H1 (cell line): Measurements from ENCODE around the gene SULT2B1. TPM values are rescaled to one million over a fixed set of nuclear protein-coding genes. Genes with fewer than 3 reads are reported as not detected.

Experiments used
- CTCF ChIA-PET: fragments of 300-600 bp; sonication (Branson Sonifier 250); formaldehyde crosslinking; loops from one replicate; lab custom pipeline; 2021; ENCODE audit not compliant: partially characterized antibody; lab: Charles Lee
- POLR2A ChIA-PET: fragments of 300-600 bp; sonication (Branson Sonifier 250); formaldehyde crosslinking; loops from one replicate; lab custom pipeline; 2021; ENCODE audit warnings: inconsistent platforms; ENCODE audit not compliant: partially characterized antibody; lab: Charles Lee
- DNase-seq, 2 experiments: peaks; one replicate each; pipeline versions ENCODE4 v3.0.0 to v3.0.0-alpha.2; 2010 to 2022; ENCODE audit warnings: low spot score in 2 of 2, low read depth in 1 of 2, mixed read lengths in 1 of 2
- FAIRE-seq: peaks from 2 replicates; lab custom pipeline; 2011; peaks lifted over from hg19 to GRCh38; lab: Jason Lieb, UNC
- H2AFZ ChIP-seq: 2 replicates; pipeline ENCODE4 v1.8.1; 2012; ENCODE audit warnings: low read length, inconsistent platforms
- H2AK5ac ChIP-seq: 2 replicates; pipeline ENCODE4 v1.6.1; 2013; ENCODE audit warnings: low read depth, low read length
- H2BK120ac ChIP-seq: replicated peaks from 2 replicates; pipeline ENCODE3; 2013; ENCODE audit warnings: low read depth, low read length, inconsistent platforms
- H2BK12ac ChIP-seq: 2 replicates; pipeline ENCODE4 v1.6.1; 2013; ENCODE audit warnings: low read depth, low read length
- H2BK15ac ChIP-seq: 2 replicates; pipeline ENCODE4 v1.6.1; 2013; ENCODE audit warnings: low read length
- H2BK20ac ChIP-seq: 2 replicates; pipeline ENCODE4 v1.6.1; 2013; ENCODE audit warnings: low read length
- H2BK5ac ChIP-seq: 2 replicates; pipeline ENCODE4 v1.6.1; 2013; ENCODE audit warnings: low read depth, low read length
- H3K14ac ChIP-seq: 2 replicates; pipeline ENCODE4 v1.6.1; 2013; ENCODE audit warnings: inconsistent platforms; ENCODE audit not compliant: insufficient read length
- H3K18ac ChIP-seq: 2 replicates; pipeline ENCODE4 v1.6.1; 2013; ENCODE audit warnings: low read length; ENCODE audit errors: extremely low read depth
- H3K23ac ChIP-seq: 2 replicates; pipeline ENCODE4 v1.6.1; 2013; ENCODE audit warnings: inconsistent platforms; ENCODE audit not compliant: insufficient read length
- H3K23me2 ChIP-seq: 2 replicates; pipeline ENCODE4 v1.6.1; 2013; ENCODE audit warnings: low read depth, low read length
- H3K27ac ChIP-seq: 2 replicates; pipeline ENCODE4 v1.6.1; 2011; ENCODE audit warnings: low read depth, low read length, inconsistent platforms
- H3K27me3 ChIP-seq, 4 experiments: replicated peaks in 1 of 4; 1 replicate in 1 of 4; 2 replicates in 3 of 4; pipeline versions ENCODE4 v1.6.1 to v1.8.1; 2011 to 2013; ENCODE audit warnings: low read length in 3 of 4, mild to moderate bottlenecking in 3 of 4, inconsistent platforms in 2 of 4, mixed read lengths in 2 of 4, moderate library complexity in 1 of 4; ENCODE audit not compliant: control insufficient read depth in 3 of 4, insufficient read depth in 3 of 4; ENCODE audit errors: extremely low read depth in 1 of 4
- H3K36me3 ChIP-seq, 4 experiments: 2 replicates each; pipeline versions ENCODE4 v1.6.1 to v1.8.1; 2011 to 2013; ENCODE audit warnings: mild to moderate bottlenecking in 4 of 4, low read length in 3 of 4, moderate library complexity in 2 of 4, control low read depth in 1 of 4, inconsistent platforms in 1 of 4; ENCODE audit not compliant: insufficient read depth in 4 of 4, control insufficient read depth in 2 of 4
- H3K4ac ChIP-seq: replicated peaks from 2 replicates; pipeline ENCODE3; 2013; ENCODE audit warnings: low read length, low read depth, mixed read lengths, inconsistent platforms; ENCODE audit not compliant: insufficient read length
- H3K4me1 ChIP-seq, 4 experiments: replicated peaks in 1 of 4; 1 replicate in 1 of 4; 2 replicates in 3 of 4; pipeline versions ENCODE4 v1.6.1 to v1.8.1; 2011 to 2013; ENCODE audit warnings: low read length in 3 of 4, inconsistent platforms in 2 of 4, mixed read lengths in 1 of 4; ENCODE audit not compliant: insufficient read depth in 4 of 4, control insufficient read depth in 3 of 4
- H3K4me2 ChIP-seq, 2 experiments: 2 replicates each; pipeline versions ENCODE4 v1.6.1 to v1.8.1; 2011 to 2013; ENCODE audit warnings: low read depth in 2 of 2, low read length in 2 of 2, control low read depth in 1 of 2, inconsistent platforms in 1 of 2, mild to moderate bottlenecking in 1 of 2; ENCODE audit not compliant: insufficient read depth in 1 of 2
- H3K4me3 ChIP-seq, 4 experiments: fragments of 200-600, 300-600 bp in 1 of 4; sonication (generic), shearing (Covaris generic), sonication (Bioruptor Twin) in 1 of 4; 2 replicates each; pipeline versions ENCODE4 v1.5.1 to v1.8.1; 2011 to 2016; ENCODE audit warnings: low read length in 4 of 4, low read depth in 3 of 4, control low read depth in 2 of 4, inconsistent platforms in 2 of 4, mild to moderate bottlenecking in 2 of 4, mixed read lengths in 1 of 4, moderate library complexity in 1 of 4; ENCODE audit not compliant: insufficient read depth in 2 of 4; ENCODE audit errors: extremely low read depth in 1 of 4
- H3K56ac ChIP-seq: replicated peaks from 2 replicates; pipeline ENCODE3; 2013; ENCODE audit warnings: low read depth, mild to moderate bottlenecking, mixed read lengths, low read length, inconsistent platforms; ENCODE audit not compliant: insufficient read length
- H3K79me1 ChIP-seq: 2 replicates; pipeline ENCODE4 v1.6.1; 2013; ENCODE audit warnings: low read depth, low read length, control low read depth
- H3K79me2 ChIP-seq, 2 experiments: 2 replicates each; pipeline versions ENCODE4 v1.6.1 to v1.8.1; 2012 to 2013; ENCODE audit warnings: low read length in 2 of 2, mild to moderate bottlenecking in 2 of 2, inconsistent platforms in 1 of 2; ENCODE audit not compliant: insufficient read depth in 2 of 2, control insufficient read depth in 1 of 2
- H3K9ac ChIP-seq, 4 experiments: replicated peaks in 1 of 4; 1 replicate in 1 of 4; 2 replicates in 3 of 4; pipeline versions ENCODE4 v1.6.1 to v1.8.1; 2011 to 2013; ENCODE audit warnings: low read depth in 3 of 4, low read length in 3 of 4, control low read depth in 2 of 4, mild to moderate bottlenecking in 2 of 4, moderate library complexity in 2 of 4, inconsistent platforms in 1 of 4; ENCODE audit errors: extremely low read depth in 1 of 4
- H3K9me3 ChIP-seq, 2 experiments: 2 replicates each; pipeline versions ENCODE4 v1.6.1 to v1.8.1; 2012 to 2013; ENCODE audit warnings: mild to moderate bottlenecking in 2 of 2, moderate library complexity in 2 of 2, control low read depth in 1 of 2, inconsistent platforms in 1 of 2, low read depth in 1 of 2, low read length in 1 of 2, mixed read lengths in 1 of 2; ENCODE audit not compliant: insufficient read depth in 2 of 2
- H4K20me1 ChIP-seq, 2 experiments: replicated peaks in 1 of 2; 2 replicates each; pipeline versions ENCODE3 to v1.8.1; 2011 to 2013; ENCODE audit warnings: inconsistent platforms in 2 of 2, low read length in 2 of 2, mild to moderate bottlenecking in 1 of 2; ENCODE audit not compliant: insufficient read depth in 2 of 2, control insufficient read depth in 1 of 2
- H4K5ac ChIP-seq: 2 replicates; pipeline ENCODE4 v1.6.1; 2013; ENCODE audit warnings: low read length, low read depth, mixed read lengths, inconsistent platforms; ENCODE audit not compliant: insufficient read length
- H4K8ac ChIP-seq: 2 replicates; pipeline ENCODE4 v1.8.0; 2013; ENCODE audit warnings: mild to moderate bottlenecking, moderate library complexity, low read length, inconsistent platforms; ENCODE audit not compliant: insufficient read depth; ENCODE audit errors: extremely low read depth
- H4K91ac ChIP-seq: replicated peaks from 2 replicates; pipeline ENCODE3; 2013; ENCODE audit warnings: low read length, mixed read lengths, inconsistent platforms; ENCODE audit not compliant: insufficient read length
- POLR2A ChIP-seq, 2 experiments: IDR thresholded peaks; 1 replicate in 1 of 2; 2 replicates in 1 of 2; pipeline ENCODE4 v1.6.1; 2011; ENCODE audit warnings: low read depth in 2 of 2, low read length in 2 of 2, mild to moderate bottlenecking in 2 of 2; ENCODE audit errors: control extremely low read depth in 1 of 2
- POLR2AphosphoS5 ChIP-seq: IDR thresholded peaks from 2 replicates; pipeline ENCODE4 v1.6.1; 2011; ENCODE audit warnings: low read depth, low read length
- SAP30 ChIP-seq: fragments of 300-600 bp; sonication (generic); IDR thresholded peaks from 2 replicates; pipeline ENCODE4 v1.7.1; 2012; ENCODE audit warnings: low read length, moderate library complexity, mild to moderate bottlenecking, inconsistent platforms; ENCODE audit not compliant: insufficient read depth, insufficient replicate concordance
- SIN3A ChIP-seq, 2 experiments: IDR thresholded peaks in 1 of 2; conservative IDR thresholded peaks in 1 of 2; 2 replicates each; pipeline ENCODE4 v1.6.1; 2011 to 2012; ENCODE audit warnings: low read length in 2 of 2, improper control_type of control experiment in 1 of 2, low read depth in 1 of 2, mild to moderate bottlenecking in 1 of 2
- TEAD4 ChIP-seq: IDR thresholded peaks from 2 replicates; pipeline ENCODE4 v1.6.1; 2012; ENCODE audit warnings: low read depth, low read length, inconsistent platforms, mixed read lengths
- WGBS, 2 experiments: shearing (Covaris generic) in 1 of 2; methylation state at CpG; one replicate each; pipeline versions ENCODE4 v1.1.6 to v1.1.7; 2013 to 2015; ENCODE audit warnings: low lambda C conversion rate in 2 of 2, mixed read lengths in 2 of 2, inconsistent platforms in 1 of 2, low coverage in 1 of 2, missing lambda C conversion rate in 1 of 2; ENCODE audit not compliant: insufficient replicate concordance in 2 of 2, insufficient coverage in 1 of 2, insufficient read length in 1 of 2; ENCODE audit errors: extremely low coverage in 1 of 2, missing lambda C conversion rate in 1 of 2; 5-methylcytosine and 5-hydroxymethylcytosine counted together
- polyA plus RNA-seq, 7 experiments: library from polyadenylated mRNA; depleted of rRNA in 3 of 7; stranded (reverse) in 5 of 7; unstranded in 2 of 7; fragments of >200 nt in 5 of 7; fragments of 200-250 nt in 2 of 7; gene quantifications; 1 replicate in 5 of 7; 2 replicates in 1 of 7; 4 replicates in 1 of 7; pipeline versions ENCODE4 v1.2.1 to v1.2.3, GENCODE V29; 2011 to 2013; ENCODE audit warnings: missing spikeins in 2 of 7, mixed read lengths in 2 of 7
- total RNA-seq: library from RNA; stranded (reverse); fragmentation: NEBNext Ultra II Directional; extraction: Animal tissue kit (Norgen Biotek cat#: 25700); gene quantifications from 2 replicates; pipeline ENCODE4 v1.2.1, GENCODE V29; 2021

The SULT2B1 gene
- total and polyA plus RNA-seq, 2 of the 8 experiments (the other 6 are each of a cell fraction or from before 2014, with no cell fraction given) = 1.5 to 2.6 TPM

- TF ChIP-seq SAP30 (no peak), TEAD4 (0 out of 2 replicates have a peak, but pooled peaks have one; percentile 18), POLR2A (IDR thresholded peaks at IDR 0.05; ENCODE audit: control extremely low read depth in 1 of 2, low read depth in 2 of 2, low read length in 2 of 2) (peak in 1 of 2 experiments; percentile 78; a peak in 1 of 3 replicates), POLR2AphosphoS5 (peak; percentile 80), SIN3A (conservative IDR thresholded peaks at IDR 0.05 in 1 of 2, IDR thresholded peaks at IDR 0.05 in 1 of 2; ENCODE audit: low read depth in 1 of 2, low read length in 2 of 2) (peak in 1 of 2 experiments; percentile 42; a peak in 2 of 4 replicates)
- no peak for FAIRE-seq
- H3K9ac ChIP-seq = peak overlapping the region; percentile 35 to 70 (median 66)
- no peaks in the 10 kb centered on the region for H3K9me3 ChIP-seq
- CTCF ChIA-PET = no interaction called here
- no peak overlapping the region for H2BK15ac ChIP-seq
- H3K4me1 ChIP-seq = peaks cover 3 to 17% (median 9%) of the 10 kb centered on the region in 4 experiments
- H3K79me1 ChIP-seq = no peaks in the 10 kb centered on the region; the same call in 1 of the 2 replicates
- H3K18ac ChIP-seq = peak overlapping the region; percentile 93
- H2BK20ac ChIP-seq = no peak overlapping the region
- peaks cover 0 to 11% (median 1%) of the 10 kb centered on the region in 4 experiments; a peak in 1 of 8 replicates for H3K36me3 ChIP-seq
- peak overlapping the region; percentile 80 for H3K4ac ChIP-seq
- peak overlapping the region; percentile 49; the same call in 1 of the 2 replicates for H2AK5ac ChIP-seq
- H3K27me3 ChIP-seq = no peaks in the 10 kb centered on the region
- DNase-seq = no peak
- H3K23ac ChIP-seq = no peak overlapping the region
- peak overlapping the region; percentile 90; the same call in 1 of the 2 replicates for H2BK5ac ChIP-seq
- H3K23me2 ChIP-seq = peaks cover 17% of the 10 kb centered on the region
- H4K20me1 ChIP-seq = peaks cover 2 to 8% of the 10 kb centered on the region in 2 experiments
- no peak overlapping the region for H4K8ac ChIP-seq
- POLR2A ChIA-PET = interaction anchor here (27.0 to 30.9 kb wide), 2 partner anchors 2 to 12 kb away, joined by 788 read pairs; partner anchors contain the start of genes DBP, FAM83E, RPL18 and SPACA4
- peak overlapping the region; percentile 39; the same call in 1 of the 2 replicates for H2BK12ac ChIP-seq
- 51% methylated on average over 20 of the region's 24 CpGs; no CpG with 5 or more reads in 1 of the 2 experiments for WGBS, 2 experiments
- peaks cover 0 to 15% of the 10 kb centered on the region in 2 experiments; a peak in 3 of 4 replicates for H3K79me2 ChIP-seq
- peak overlapping the region; percentile 75 to 82 for H3K4me2 ChIP-seq
- peak overlapping the region; percentile 92 for H3K56ac ChIP-seq
- H4K5ac ChIP-seq = peak overlapping the region; percentile 48
- H3K4me3 ChIP-seq = peak overlapping the region; percentile 53 to 87 (median 80)
- no peak overlapping the region for H2AFZ ChIP-seq
- no peak overlapping the region for H3K14ac ChIP-seq
- 0 out of 2 replicates have a peak overlapping the region, but pooled peaks have one; percentile 47 for H3K27ac ChIP-seq
- no peak overlapping the region for H2BK120ac ChIP-seq
- H4K91ac ChIP-seq = no peak overlapping the region
Observed at GRCh38 chr19:48624791-48625723, 73.1 kb downstream of the SULT2B1 start.
